ENCODE data around the gene ATP8A1.

ATP8A1 gene

GRCh38 chr4:42656944-42657792, at the start of gene ATP8A1:
Gene ATP8A1 (minus strand): TSS chr4:42657105. CDS start chr4:42656873, 232 bp downstream.
- H3K79me2 ChIP-seq (ENCODE audit: insufficient read depth, low read length): 0 out of 2 replicates have a peak, but pooled peaks cover 3% of the 10 kb centered on the region
- peak; percentile 89 for DNase-seq
- H3K4me3 ChIP-seq (ENCODE audit: low read depth in 1 of 2, low read length in 2 of 2): peak within 1 kb of the TSS; percentile 45 to 79
- peak within 1 kb of the TSS; percentile 84 for H3K4me2 ChIP-seq (ENCODE audit: insufficient read depth, low read length)
- peak; percentile 80 for ATAC-seq (ENCODE audit: insufficient read depth, low read depth)
- peak within 1 kb of the TSS; percentile 92 for H3K27ac ChIP-seq (ENCODE audit: low read length)
- peaks cover 32% of the 10 kb centered on the region for H3K4me1 ChIP-seq (ENCODE audit: insufficient read depth, low read length)
- H3K36me3 ChIP-seq (ENCODE audit: insufficient read depth, low read length): no peaks in the 10 kb centered on the region
- TF ChIP-seq CTCF (IDR thresholded peaks at IDR 0.05; ENCODE audit: borderline replicate concordance, extremely low read depth, low read length, poor library complexity, severe bottlenecking) (no peak), EZH2 (IDR thresholded peaks at IDR 0.05; ENCODE audit: borderline replicate concordance, low read depth, low read length, severe bottlenecking) (no peak)
- H3K9ac ChIP-seq (ENCODE audit: low read depth, low read length): peak within 1 kb of the TSS; percentile 75
- no peaks in the 10 kb centered on the region for H3K9me3 ChIP-seq (ENCODE audit: insufficient read depth, low read length, severe bottlenecking)
- H4K20me1 ChIP-seq (ENCODE audit: insufficient read depth, low read length): no peaks in the 10 kb centered on the region
- peak within 1 kb of the TSS; percentile 96 for H2AFZ ChIP-seq (ENCODE audit: low read depth, low read length)
- H3K27me3 ChIP-seq (ENCODE audit: insufficient read depth, low read length, poor library complexity): no peaks in the 10 kb centered on the region

GRCh38 chr4:42706086-42706485, 49.2 kb upstream of the ATP8A1 start:
- H3K27ac ChIP-seq (ENCODE audit: low read length): no peak overlapping the region
- ATAC-seq (ENCODE audit: insufficient read depth, low read depth) (no peak), DNase-seq (no peak)
- no peak overlapping the region for H3K9ac ChIP-seq (ENCODE audit: low read depth, low read length)
- no peaks in the 10 kb centered on the region for H3K79me2 ChIP-seq (ENCODE audit: insufficient read depth, low read length)
- no peak overlapping the region for H3K4me2 ChIP-seq (ENCODE audit: insufficient read depth, low read length)
- TF ChIP-seq EZH2 (IDR thresholded peaks at IDR 0.05; ENCODE audit: borderline replicate concordance, low read depth, low read length, severe bottlenecking) (no peak), CTCF (IDR thresholded peaks at IDR 0.05; ENCODE audit: borderline replicate concordance, extremely low read depth, low read length, poor library complexity, severe bottlenecking) (no peak)
- no peaks in the 10 kb centered on the region for H4K20me1 ChIP-seq (ENCODE audit: insufficient read depth, low read length)
- H3K4me1 ChIP-seq (ENCODE audit: insufficient read depth, low read length): no peaks in the 10 kb centered on the region
- no peaks in the 10 kb centered on the region for H3K36me3 ChIP-seq (ENCODE audit: insufficient read depth, low read length)
- H3K27me3 ChIP-seq (ENCODE audit: insufficient read depth, low read length, poor library complexity): no peaks in the 10 kb centered on the region
- no peak overlapping the region for H3K4me3 ChIP-seq (ENCODE audit: low read depth in 1 of 2, low read length in 2 of 2)
- no peak overlapping the region for H2AFZ ChIP-seq (ENCODE audit: low read depth, low read length)
- H3K9me3 ChIP-seq (ENCODE audit: insufficient read depth, low read length, severe bottlenecking): no peaks in the 10 kb centered on the region

GRCh38 chr4:42703813-42704212, 46.9 kb upstream of the ATP8A1 start:
- no peaks in the 10 kb centered on the region for H3K36me3 ChIP-seq (ENCODE audit: insufficient read depth, low read length)
- no peak overlapping the region for H3K27ac ChIP-seq (ENCODE audit: low read length)
- H3K79me2 ChIP-seq (ENCODE audit: insufficient read depth, low read length): no peaks in the 10 kb centered on the region
- no peak overlapping the region for H2AFZ ChIP-seq (ENCODE audit: low read depth, low read length)
- no peaks in the 10 kb centered on the region for H3K9me3 ChIP-seq (ENCODE audit: insufficient read depth, low read length, severe bottlenecking)
- no peak overlapping the region for H3K9ac ChIP-seq (ENCODE audit: low read depth, low read length)
- H4K20me1 ChIP-seq (ENCODE audit: insufficient read depth, low read length): no peaks in the 10 kb centered on the region
- TF ChIP-seq CTCF (IDR thresholded peaks at IDR 0.05; ENCODE audit: borderline replicate concordance, extremely low read depth, low read length, poor library complexity, severe bottlenecking): no peak
- TF ChIP-seq EZH2 (IDR thresholded peaks at IDR 0.05; ENCODE audit: borderline replicate concordance, low read depth, low read length, severe bottlenecking): no peak
- H3K4me3 ChIP-seq (ENCODE audit: low read depth in 1 of 2, low read length in 2 of 2): no peak overlapping the region
- ATAC-seq (ENCODE audit: insufficient read depth, low read depth): no peak
- H3K4me1 ChIP-seq (ENCODE audit: insufficient read depth, low read length): no peaks in the 10 kb centered on the region
- no peak overlapping the region for H3K4me2 ChIP-seq (ENCODE audit: insufficient read depth, low read length)
- H3K27me3 ChIP-seq (ENCODE audit: insufficient read depth, low read length, poor library complexity): no peaks in the 10 kb centered on the region
- DNase-seq: no peak
